GM19099 (cell line): Measurements from ENCODE around the gene COMP.

ENCODE experiments used
- POLR2A ChIP-seq: IDR thresholded peaks from 3 replicates; pipeline ENCODE4 v1.6.1; 2011; ENCODE audit warnings: low read depth; ENCODE audit not compliant: insufficient read length; ENCODE audit errors: extremely low read depth

COMP gene

DNA sequence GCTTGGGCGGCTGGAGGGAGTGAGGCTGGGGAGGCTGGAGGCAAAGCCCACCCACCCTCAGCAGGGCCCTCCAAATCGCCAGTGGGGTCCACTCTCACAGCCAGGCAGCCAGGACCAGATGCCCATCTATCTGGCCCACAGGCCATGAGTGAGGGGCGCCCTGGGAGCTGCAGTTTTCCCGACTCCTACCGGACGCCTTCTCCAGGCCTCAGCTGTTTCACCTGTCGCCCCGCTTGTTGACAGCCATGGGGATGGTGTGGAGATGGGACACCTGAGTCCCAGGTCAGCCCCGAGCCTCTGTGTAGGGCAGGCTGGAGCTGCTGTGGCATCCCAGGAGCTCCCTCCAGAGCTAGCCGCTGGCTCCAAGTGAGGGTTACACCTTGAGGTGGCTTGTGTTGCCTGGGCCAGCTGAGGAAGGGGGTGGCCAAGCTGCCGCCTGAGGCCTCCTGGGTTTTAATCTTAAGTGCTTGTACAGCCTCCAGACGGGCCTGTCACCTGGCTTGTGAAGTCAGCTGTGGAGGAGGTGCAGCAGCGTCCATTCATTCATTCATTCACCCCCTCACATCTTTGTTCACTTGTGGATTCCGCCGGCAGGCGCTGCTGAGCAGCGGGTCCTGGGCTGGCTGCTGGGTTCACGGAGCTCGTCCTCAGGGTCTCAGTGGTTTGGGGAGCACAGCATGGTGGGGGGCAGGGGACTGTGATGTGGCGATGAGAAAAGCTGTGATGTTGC is 52.0 kb downstream of the COMP start:
- TF ChIP-seq POLR2A = no peak

- TF ChIP-seq POLR2A = no peak
Measured at GRCh38 chr19:18737954-18738351, 53.2 kb downstream of the COMP start.

- TF ChIP-seq POLR2A = no peak
Measured at GRCh38 chr19:18737337-18737953, 53.7 kb downstream of the COMP start.

DNA sequence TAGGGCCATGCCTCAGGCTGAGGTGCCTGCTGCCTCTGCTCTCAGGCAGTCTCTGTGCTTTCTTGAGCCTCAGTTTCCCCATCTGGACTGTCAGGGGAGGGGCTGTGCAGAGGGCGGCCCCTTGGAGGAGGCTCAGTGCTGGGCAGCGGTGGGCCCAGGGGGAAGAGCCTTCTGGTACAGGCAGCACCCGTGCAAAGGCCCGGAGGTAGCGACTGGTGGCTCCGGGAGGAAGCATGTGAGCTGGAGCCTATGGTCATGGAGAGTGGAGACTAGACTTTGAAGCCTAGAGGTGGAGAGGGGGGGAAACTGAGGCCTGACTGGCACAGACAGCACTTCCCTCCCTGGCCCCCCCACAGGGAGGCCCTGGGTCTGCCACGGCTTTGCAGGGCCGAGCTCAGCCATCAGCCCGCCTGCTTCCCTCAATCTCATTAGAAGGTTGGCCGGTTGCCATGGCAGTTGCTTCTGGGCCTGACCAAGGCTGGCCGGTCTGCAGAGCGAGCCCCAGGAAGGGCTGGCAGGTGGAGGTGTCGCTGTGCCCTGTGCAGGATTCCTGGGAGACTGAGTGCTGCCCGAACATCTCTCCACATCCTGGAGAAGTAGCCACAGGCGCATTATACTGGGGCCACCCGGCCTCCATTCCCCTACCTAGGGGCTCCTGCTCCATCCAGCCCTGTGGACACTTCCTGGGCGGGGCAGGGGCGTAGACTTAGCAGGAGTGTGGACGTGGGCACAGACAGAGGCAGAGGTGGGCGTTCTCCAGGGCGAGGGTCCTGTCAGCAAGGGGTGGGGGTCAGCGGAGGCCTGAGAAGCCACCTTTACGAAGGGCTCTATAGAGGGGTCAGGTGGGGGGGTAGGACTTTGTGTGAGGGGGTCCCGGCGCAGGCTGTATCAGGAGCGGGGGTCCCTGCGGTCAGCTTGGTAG is 54.4 kb downstream of the COMP start:
- TF ChIP-seq POLR2A = no peak

DNA sequence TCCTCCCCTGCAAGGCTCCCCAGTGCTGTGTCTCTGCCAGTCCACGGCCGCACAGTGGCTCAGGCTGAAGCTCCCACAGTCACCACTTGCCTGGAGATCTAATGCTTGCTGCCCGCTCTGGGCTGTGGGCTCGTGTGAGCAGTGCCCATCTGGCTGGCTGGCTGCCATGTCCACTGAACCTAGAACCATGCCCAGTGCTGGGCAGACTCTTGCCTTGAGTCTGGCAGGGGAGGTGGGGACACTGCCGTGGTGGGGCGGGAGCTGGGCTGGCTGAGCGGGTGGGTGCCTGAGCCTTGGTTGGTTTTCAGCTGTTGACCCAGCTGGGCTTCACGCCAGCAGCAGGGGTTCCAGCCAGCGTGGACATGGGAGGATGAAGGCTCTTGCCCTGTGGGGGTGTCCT is 55.4 kb downstream of the COMP start:
- no peak for TF ChIP-seq POLR2A

GRCh38 chr19:18735324-18735723 is 55.8 kb downstream of the COMP start:
- no peak for TF ChIP-seq POLR2A

DNA sequence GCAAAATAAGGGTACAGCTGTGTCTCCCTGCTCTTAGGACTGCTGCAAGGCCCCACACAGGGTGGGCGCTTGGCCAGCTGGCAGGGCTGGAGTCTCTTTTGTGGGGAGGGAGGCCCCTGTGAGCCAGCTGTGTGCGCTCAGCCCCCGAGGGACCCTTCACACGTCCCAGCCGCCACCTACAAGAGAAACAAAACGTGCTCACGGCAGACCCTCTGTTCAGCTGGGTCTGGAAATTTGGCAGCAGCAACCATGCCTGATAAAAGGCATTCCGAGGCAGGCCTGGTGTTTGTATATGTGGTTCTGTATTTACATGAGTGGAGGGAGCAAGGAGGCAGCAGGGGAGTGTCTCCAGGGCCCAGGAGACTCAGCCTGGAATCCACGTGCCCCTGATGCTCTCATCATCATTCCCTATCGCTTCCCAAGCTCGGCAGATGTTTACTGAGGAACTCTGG is 57.9 kb downstream of the COMP start:
- no peak for TF ChIP-seq POLR2A
